Adrenal gland (tissue), 12 donors: ENCODE measurements around the gene CMIP. TPM values are rescaled to one million over a fixed set of nuclear protein-coding genes. Genes with fewer than 3 reads are reported as not detected.
A peak's percentile ranks its signal among the peaks of the same experiment; 100 is the strongest.

Source experiments
- DNase-seq, 7 donors: peaks; one replicate each; pipeline ENCODE4 v3.0.0-alpha.2; 2019 to 2020
- H3K27ac ChIP-seq, 5 donors: fragments of 200-600 bp; sonication (generic) in 4 of 5; 1 replicate in 3 of 5; 2 replicates in 2 of 5; pipeline versions ENCODE4 v1.5.1 to v1.8.0; 2016 to 2020; ENCODE audit warnings: mild to moderate bottlenecking in 1 of 5
- H3K27me3 ChIP-seq: fragments of 200-600 bp; 2 replicates; pipeline ENCODE4 v1.8.0; 2021
- H3K36me3 ChIP-seq, 2 donors: fragments of 200-600 bp; replicated peaks in 1 of 2; 1 replicate in 1 of 2; 2 replicates in 1 of 2; pipeline versions ENCODE4 v1.5.1 to v1.8.0; 2018 to 2022
- H3K4me1 ChIP-seq, 2 donors: fragments of 200-600 bp; replicated peaks in 1 of 2; 1 replicate in 1 of 2; 2 replicates in 1 of 2; pipeline versions ENCODE4 v1.5.1 to v1.8.0; 2018 to 2021
- H3K4me3 ChIP-seq, 4 donors: fragments of 200-600 bp; sonication (generic) in 3 of 4; one replicate each; pipeline ENCODE4 v1.5.1; 2016 to 2018
- H3K9me3 ChIP-seq, 3 donors: fragments of 200-600 bp; sonication (generic) in 1 of 3; replicated peaks in 1 of 3; 1 replicate in 2 of 3; 2 replicates in 1 of 3; pipeline versions ENCODE4 v1.5.1 to v1.8.0; 2016 to 2021
- POLR2A ChIP-seq, 2 donors: fragments of 450-650 bp; IDR thresholded peaks; one replicate each; pipeline ENCODE4 v1.6.1; 2017; ENCODE audit warnings: antibody characterized with exemption in 2 of 2, mild to moderate bottlenecking in 2 of 2, moderate library complexity in 1 of 2
- WGBS, 4 donors: extraction: QIAGEN DNeasy Blood & Tissue Kit in 2 of 4; methylation state at CpG; one replicate each; pipeline versions ENCODE4 v1.1.5 to v1.1.7; 2013 to 2017; 5-methylcytosine and 5-hydroxymethylcytosine counted together
- intact Hi-C, 2 donors: fragments of 100-400 bp; cut with DNase I; formaldehyde crosslinking; loops; one replicate each; pipeline versions ENCODE4 v1.14.1 to v1.15.0; 2022 to 2023
- polyA plus RNA-seq, 3 donors: library from polyadenylated mRNA; stranded (reverse); fragments of 200-250 nt in 2 of 3; fragments of 350-450 nt in 1 of 3; fragmentation: Illumina TruSeq in 1 of 3; extraction: RNeasy Lipid Tissue Mini Kit (QIAGEN cat#74804) in 1 of 3; gene quantifications; one replicate each; pipeline ENCODE4 v1.2.3, GENCODE V29; 2013 to 2014
- total RNA-seq, 9 donors: library from RNA; depleted of rRNA in 4 of 9; stranded (reverse); fragments of >200 nt in 4 of 9; fragments of 120-200 nt in 1 of 9; fragmentation: NEBNext Ultra II Directional in 1 of 9; extraction: Animal tissue kit (Norgen Biotek cat#: 25700) in 1 of 9; gene quantifications; one replicate each; pipeline versions ENCODE4 v1.1.0 to v1.2.4, GENCODE V29; 2013 to 2023
- TF ChIP-seq, protein P1 (sequence below), 6 experiments: fragments of 450-650 bp in 4 of 6; fragments of 200-600 bp in 2 of 6; sonication (generic) in 1 of 6; IDR thresholded peaks; 1 replicate in 5 of 6; 2 replicates in 1 of 6; pipeline versions ENCODE4 v1.5.1 to v1.8.0; 2016 to 2021; ENCODE audit warnings: antibody characterized with exemption in 6 of 6, mild to moderate bottlenecking in 2 of 6, moderate library complexity in 1 of 6
- donor health status: healthy with polysubstance abuse.
- donor health status: Bipolar disorder and iron deficiency.
- donor health status: DM: yes; HTN: yes; CAD: no.
- donor health status: DM: no; HTN: no; CAD: no.
- donor health status: DM: no; HTN: no; CAD: no.
- donor health status: DM: yes; HTN: yes; CAD: no.

CMIP gene
- total and polyA plus RNA-seq, 12 donors = 8.1 to 87.9 (median 42.5) TPM

DNA sequence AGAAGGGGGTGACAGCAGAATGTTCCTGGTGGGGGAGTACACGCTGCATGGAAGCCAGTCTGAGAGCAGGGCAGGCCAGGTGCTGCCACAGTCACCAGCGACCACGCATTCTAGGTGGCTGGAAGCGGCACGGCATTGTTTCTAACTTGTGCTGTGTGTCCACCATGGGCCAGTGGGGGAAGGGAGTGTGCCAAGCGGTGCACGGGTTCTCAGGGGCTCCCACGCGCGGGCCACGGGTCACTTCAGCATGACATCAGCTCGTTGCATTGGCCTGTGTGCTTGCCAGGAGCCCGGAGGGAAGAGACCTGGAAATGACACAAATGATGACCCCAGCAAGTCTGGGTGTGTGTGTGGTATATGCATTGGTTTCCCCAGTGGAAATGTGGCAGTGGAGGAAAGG lies 169.6 kb downstream of the CMIP start:
- Histone ChIP-seq H3K36me3 (no peaks in the 10 kb centered on the region), H3K27me3 (no peaks in the 10 kb centered on the region), H3K9me3 (no peaks in the 10 kb centered on the region), H3K4me1 (peaks cover 6 to 46% of the 10 kb centered on the region in 2 donors), H3K27ac (peak overlapping the region in 2 of 5 donors; percentile 69 to 78), H3K4me3 (no peak overlapping the region)
- DNase-seq = no peak
- TF ChIP-seq POLR2A (IDR thresholded peaks at IDR 0.05) = no peak
- TF ChIP-seq, protein P1, sequence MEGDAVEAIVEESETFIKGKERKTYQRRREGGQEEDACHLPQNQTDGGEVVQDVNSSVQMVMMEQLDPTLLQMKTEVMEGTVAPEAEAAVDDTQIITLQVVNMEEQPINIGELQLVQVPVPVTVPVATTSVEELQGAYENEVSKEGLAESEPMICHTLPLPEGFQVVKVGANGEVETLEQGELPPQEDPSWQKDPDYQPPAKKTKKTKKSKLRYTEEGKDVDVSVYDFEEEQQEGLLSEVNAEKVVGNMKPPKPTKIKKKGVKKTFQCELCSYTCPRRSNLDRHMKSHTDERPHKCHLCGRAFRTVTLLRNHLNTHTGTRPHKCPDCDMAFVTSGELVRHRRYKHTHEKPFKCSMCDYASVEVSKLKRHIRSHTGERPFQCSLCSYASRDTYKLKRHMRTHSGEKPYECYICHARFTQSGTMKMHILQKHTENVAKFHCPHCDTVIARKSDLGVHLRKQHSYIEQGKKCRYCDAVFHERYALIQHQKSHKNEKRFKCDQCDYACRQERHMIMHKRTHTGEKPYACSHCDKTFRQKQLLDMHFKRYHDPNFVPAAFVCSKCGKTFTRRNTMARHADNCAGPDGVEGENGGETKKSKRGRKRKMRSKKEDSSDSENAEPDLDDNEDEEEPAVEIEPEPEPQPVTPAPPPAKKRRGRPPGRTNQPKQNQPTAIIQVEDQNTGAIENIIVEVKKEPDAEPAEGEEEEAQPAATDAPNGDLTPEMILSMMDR (IDR thresholded peaks at IDR 0.05) = no peak
- intact Hi-C loops = no loop called here
- WGBS, 4 donors = 82 to 94% (median 88%) methylated on average over 8 to 13 of the region's 13 CpGs

DNA sequence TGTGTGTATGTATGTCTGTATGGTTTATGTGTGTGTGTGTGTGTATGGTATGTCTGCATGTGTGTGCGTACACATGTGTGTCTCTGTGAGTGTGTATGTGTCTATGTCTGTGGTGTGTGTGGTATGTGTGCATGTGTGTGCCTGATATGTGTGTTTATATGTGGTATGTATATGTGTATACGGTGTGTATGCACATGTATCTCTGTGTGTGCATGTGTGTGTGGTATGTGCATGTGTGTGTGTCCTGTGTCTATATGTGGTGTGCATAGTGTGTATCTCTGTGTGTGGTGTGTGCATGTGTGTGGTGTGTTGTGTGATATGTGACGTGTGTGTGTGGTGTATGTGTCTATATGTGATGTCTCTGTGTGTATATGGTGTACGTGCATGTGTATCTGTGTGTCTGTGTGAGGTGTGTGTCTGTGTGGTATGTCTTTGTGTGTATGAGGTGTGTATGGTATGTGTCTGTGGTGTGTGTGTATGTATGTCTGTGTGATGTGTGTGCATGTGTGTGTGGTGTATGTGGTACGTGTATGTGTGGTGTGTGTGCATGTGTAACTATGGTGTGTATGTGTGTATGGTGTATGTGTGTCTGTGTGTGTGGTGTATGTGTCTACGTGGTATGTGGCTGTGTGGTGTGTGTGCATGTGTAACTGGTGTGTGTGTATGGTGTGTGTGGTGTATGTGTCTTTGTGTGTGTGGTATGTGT lies 170.2 kb downstream of the CMIP start:
- no peak for TF ChIP-seq POLR2A (IDR thresholded peaks at IDR 0.05)
- TF ChIP-seq, protein P1 (IDR thresholded peaks at IDR 0.05) = no peak
- Histone ChIP-seq H3K27ac (peak overlapping the region in 1 of 5 donors; percentile 21), H3K9me3 (no peaks in the 10 kb centered on the region), H3K4me1 (peaks cover 6 to 39% of the 10 kb centered on the region in 2 donors), H3K27me3 (no peaks in the 10 kb centered on the region), H3K36me3 (no peaks in the 10 kb centered on the region), H3K4me3 (no peak overlapping the region)
- DNase-seq = no peak
- 86 to 92% (median 88%) methylated on average over 5 to 6 of the region's 6 CpGs for WGBS, 4 donors
- intact Hi-C loops = no loop called here

DNA sequence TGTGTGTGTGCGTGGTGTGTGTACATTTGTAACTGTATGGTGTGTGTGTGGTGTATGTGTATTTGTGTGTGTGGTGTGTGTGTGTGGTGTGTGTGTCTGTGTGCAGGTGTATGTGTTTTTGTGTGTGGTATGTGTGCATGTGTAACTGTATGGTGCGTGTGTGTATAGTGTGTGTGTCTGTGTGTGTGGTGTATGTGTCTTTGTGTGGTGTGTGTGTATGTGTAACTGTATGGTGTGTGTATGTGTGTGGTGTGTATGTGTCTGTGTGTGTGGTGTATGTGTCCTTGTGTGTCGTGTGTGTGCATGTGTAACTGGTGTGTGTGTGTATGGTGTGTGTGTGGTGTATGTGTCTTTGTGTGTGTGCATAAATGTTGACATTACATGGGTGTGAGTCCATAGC lies 170.8 kb downstream of the CMIP start:
- H3K9me3 ChIP-seq = no peaks in the 10 kb centered on the region
- TF ChIP-seq, protein P1 (IDR thresholded peaks at IDR 0.05) = no peak
- no peak for TF ChIP-seq POLR2A (IDR thresholded peaks at IDR 0.05)
- no peaks in the 10 kb centered on the region for H3K36me3 ChIP-seq
- no peak for DNase-seq
- H3K27me3 ChIP-seq = no peaks in the 10 kb centered on the region
- WGBS, 4 donors = 90 to 98% (median 97%) methylated on average over 3 of the region's 3 CpGs
- intact Hi-C loops = no loop called here
- peak overlapping the region in 1 of 5 donors; percentile 21 for H3K27ac ChIP-seq
- H3K4me1 ChIP-seq = peaks cover 6 to 33% of the 10 kb centered on the region in 2 donors
- no peak overlapping the region for H3K4me3 ChIP-seq

DNA sequence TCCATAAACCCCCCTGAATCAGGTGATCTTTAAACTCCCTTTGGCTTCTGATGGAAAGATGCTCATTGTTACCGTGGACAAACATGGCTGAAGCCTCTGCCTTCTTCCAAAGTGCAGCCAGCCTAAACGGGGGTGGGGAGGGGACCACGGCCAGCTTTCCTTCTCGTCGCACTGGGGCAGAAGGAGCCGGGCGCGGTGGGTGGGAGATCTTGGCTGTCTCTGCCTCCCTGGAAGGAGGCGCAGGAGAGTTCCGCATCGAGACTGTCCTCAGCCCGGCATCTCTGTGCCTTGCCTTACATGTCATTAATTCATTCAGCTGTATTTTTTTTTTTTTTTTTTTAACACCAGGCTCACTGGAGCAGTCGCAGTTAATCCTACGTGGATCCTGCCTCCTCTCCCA lies 171.2 kb downstream of the CMIP start:
- TF ChIP-seq, protein P1 (IDR thresholded peaks at IDR 0.05) = no peak
- no peak for TF ChIP-seq POLR2A (IDR thresholded peaks at IDR 0.05)
- Histone ChIP-seq H3K36me3 (no peaks in the 10 kb centered on the region), H3K9me3 (no peaks in the 10 kb centered on the region), H3K4me3 (no peak overlapping the region), H3K27me3 (no peaks in the 10 kb centered on the region), H3K4me1 (peaks cover 6 to 30% of the 10 kb centered on the region in 2 donors), H3K27ac (no peak overlapping the region)
- WGBS, 4 donors = 77 to 97% (median 90%) methylated on average over 6 to 14 of the region's 14 CpGs
- intact Hi-C loops = no loop called here
- DNase-seq = no peak
